ENCODE measurements around the gene ANGPTL4. TPM values are rescaled to one million over a fixed set of nuclear protein-coding genes. Genes with fewer than 3 reads are reported as not detected.

ANGPTL4 gene
- total and polyA plus RNA-seq, 2 donors (not counting 1 experiment from before 2014, with no cell fraction given): not detected

DNA sequence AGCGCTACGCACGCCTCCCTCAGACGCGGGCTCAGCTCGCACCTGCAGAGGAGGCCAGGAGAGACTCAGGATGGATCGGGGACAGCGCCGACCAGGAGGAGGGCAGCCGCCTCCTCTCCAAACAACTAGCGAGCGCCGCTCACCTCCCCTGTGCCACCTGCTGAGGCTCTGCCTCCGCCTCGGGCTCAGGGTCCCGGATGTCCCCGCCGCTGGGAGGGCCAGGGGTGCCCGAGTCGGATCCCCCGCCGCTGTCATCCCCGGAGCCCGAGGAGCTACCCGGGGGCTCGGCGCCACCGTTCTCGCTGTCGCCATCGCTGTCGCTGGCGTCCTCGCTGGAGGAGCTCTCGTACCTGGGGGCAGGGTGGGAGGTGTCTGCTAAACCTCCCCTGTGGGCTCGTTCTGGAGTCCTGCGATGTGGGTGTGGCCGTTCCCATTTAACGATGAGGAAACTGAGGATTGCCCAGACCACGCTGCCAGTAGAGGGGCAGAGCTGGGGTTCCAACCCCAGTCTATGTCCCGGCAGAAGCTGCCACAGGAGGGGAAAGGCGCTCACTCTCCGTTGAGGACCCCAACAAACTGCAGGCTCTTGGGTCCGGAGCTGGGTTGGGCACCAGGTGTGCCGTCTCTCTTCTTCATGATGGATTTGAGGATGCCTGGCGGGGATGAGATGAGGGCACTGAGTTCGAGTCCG, 30.0 kb upstream of the ANGPTL4 start:
- Histone ChIP-seq H3K27ac (ENCODE audit: low read length in 2 of 2) (no peak overlapping the region), H3K4me2 (replicated peaks; ENCODE audit: low read depth, low read length, poor library complexity, severe bottlenecking) (peak overlapping the region; percentile 79), H3K27me3 (replicated peaks in 1 of 4; ENCODE audit: control extremely low read depth in 1 of 4, control insufficient read depth in 3 of 4, insufficient read depth in 4 of 4, low read length in 3 of 4) (peaks cover 0 to 37% (median 12%) of the 10 kb centered on the region in 4 experiments), H3K4me1 (ENCODE audit: control insufficient read depth in 2 of 2, insufficient read depth in 2 of 2, low read length in 2 of 2) (peaks cover 5 to 16% of the 10 kb centered on the region in 2 donors), H4K20me1 (ENCODE audit: control insufficient read depth, insufficient read depth, low read length, poor library complexity, severe bottlenecking) (no peaks in the 10 kb centered on the region), H3K9ac (ENCODE audit: low read length) (no peak overlapping the region), H2AFZ (ENCODE audit: insufficient read depth, low read depth, low read length, poor library complexity, severe bottlenecking) (no peak overlapping the region), H3K9me3 (ENCODE audit: control extremely low read depth in 1 of 3, control insufficient read depth in 2 of 3, insufficient read depth in 1 of 3, low read length in 2 of 3) (peaks cover 0 to 10% (median 0%) of the 10 kb centered on the region in 3 donors), H3K36me3 (replicated peaks in 1 of 2; ENCODE audit: control extremely low read depth in 1 of 2, control insufficient read depth in 1 of 2, extremely low read depth in 1 of 2, insufficient read depth in 2 of 2, low read length in 1 of 2) (no peaks in the 10 kb centered on the region), H3K4me3 (ENCODE audit: control extremely low read depth in 1 of 5, extremely low read depth in 1 of 5, insufficient read depth in 1 of 5, low read depth in 2 of 5, low read length in 4 of 5) (no peak overlapping the region), H3K79me2 (ENCODE audit: control insufficient read depth, insufficient read depth, low read length) (no peaks in the 10 kb centered on the region)
- ChIA-PET CTCF (interaction anchor here (1.0 to 1.4 kb wide), 2 partner anchors 20 to 25 kb away, joined by 3 to 5 read pairs; no protein-coding TSS in a partner anchor), POLR2A (interaction anchor here (1.4 to 1.7 kb wide), 2 partner anchors 9 to 13 kb away, joined by 4 to 5 read pairs; partner anchors contain the start of genes NDUFA7 and RPS28)
- Mint-ChIP-seq H3K9me3 (ENCODE audit: insufficient read depth) (no peaks in the 10 kb centered on the region), H3K4me1 (peaks cover 6% of the 10 kb centered on the region), H3K4me3 (peak overlapping the region; percentile 34), H3K27me3 (peaks cover 19% of the 10 kb centered on the region), H3K27ac (no peak overlapping the region)
- 29% methylated on average over 48 of the region's 48 CpGs for WGBS (ENCODE audit: insufficient coverage)
- TF ChIP-seq EZH2 (IDR thresholded peaks at IDR 0.05; ENCODE audit: borderline replicate concordance, insufficient read depth, low read depth, low read length, poor library complexity, severe bottlenecking): no peak
- no peak for TF ChIP-seq CTCF (IDR thresholded peaks at IDR 0.05)
- ATAC-seq (ENCODE audit: low read depth) (no peak), DNase-seq (peak; percentile 19)
- intact Hi-C loops (cut with micrococcal nuclease): no loop called here

Measured in B cell (primary cell).